Activated naive CD8-positive, alpha-beta T cell (primary cell): ENCODE data around the gene THAP6.
"Not testable (repeated sequence)": the region's sequence is repeated elsewhere in the genome, so short reads cannot be mapped to it uniquely, and the experiment has no call there.

Source experiments
- H3K27ac Mint-ChIP-seq: one replicate; pipeline ENCODE4 v1.8.0; 2021; ENCODE audit warnings: mixed read lengths
- H3K27me3 Mint-ChIP-seq: one replicate; pipeline ENCODE4 v1.8.0; 2021; ENCODE audit warnings: mixed read lengths
- H3K36me3 Mint-ChIP-seq: one replicate; pipeline ENCODE4 v1.8.0; 2021; ENCODE audit warnings: mixed read lengths
- H3K4me1 Mint-ChIP-seq: one replicate; pipeline ENCODE4 v1.8.0; 2021; ENCODE audit warnings: low read depth, mixed read lengths
- H3K4me3 Mint-ChIP-seq: one replicate; pipeline ENCODE4 v1.8.0; 2021; ENCODE audit warnings: mild to moderate bottlenecking, mixed read lengths
- H3K9me3 Mint-ChIP-seq: one replicate; pipeline ENCODE4 v1.8.0; 2021; ENCODE audit warnings: low read depth, mixed read lengths

Gene THAP6

DNA sequence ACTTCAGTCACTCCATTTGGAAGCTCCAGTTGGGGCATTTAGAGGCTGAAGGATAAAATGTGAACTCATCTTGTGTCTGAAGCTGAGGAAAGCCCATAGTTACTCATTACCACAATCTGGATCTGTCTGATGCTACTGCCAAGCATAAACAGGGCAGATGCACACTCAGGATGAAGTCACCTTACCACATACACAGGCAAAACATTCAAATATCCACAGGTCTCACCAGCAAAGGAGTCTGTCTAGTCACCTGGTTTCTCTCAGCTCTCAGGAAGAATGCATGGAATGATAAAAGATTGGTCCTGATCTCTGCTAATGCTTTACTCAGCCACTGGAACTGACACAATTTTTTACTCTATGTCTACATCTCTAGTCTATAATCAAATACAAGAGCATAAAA, 28.6 kb downstream of the THAP6 start:
- H3K4me1 Mint-ChIP-seq = no peaks in the 10 kb centered on the region
- H3K27me3 Mint-ChIP-seq = no peaks in the 10 kb centered on the region
- H3K9me3 Mint-ChIP-seq = no peaks in the 10 kb centered on the region
- no peak overlapping the region for H3K4me3 Mint-ChIP-seq
- peaks cover 14% of the 10 kb centered on the region for H3K36me3 Mint-ChIP-seq
- no peak overlapping the region for H3K27ac Mint-ChIP-seq

DNA sequence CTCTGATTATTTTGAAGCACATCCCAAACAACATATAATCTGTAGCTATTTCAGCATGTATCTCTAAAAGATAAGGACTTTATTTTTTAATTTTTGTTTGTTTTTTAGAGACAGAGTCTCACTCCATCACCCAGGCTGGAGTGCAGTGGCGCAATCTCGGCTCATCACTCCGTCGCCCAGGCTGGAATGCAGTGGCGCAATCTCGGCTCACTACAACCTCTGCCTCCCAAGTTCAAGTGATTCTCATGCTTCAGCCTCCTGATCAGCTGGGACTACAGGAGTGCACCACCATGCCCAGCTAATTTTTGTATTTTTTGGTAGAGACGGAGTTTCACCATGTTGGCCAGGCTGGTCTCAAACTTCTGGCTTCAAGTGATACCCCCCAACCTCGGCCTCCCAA, 29.9 kb downstream of the THAP6 start:
- H3K4me1 Mint-ChIP-seq, H3K4me3 Mint-ChIP-seq, H3K9me3 Mint-ChIP-seq, H3K27me3 Mint-ChIP-seq, H3K27ac Mint-ChIP-seq: not testable (repeated sequence)
- H3K36me3 Mint-ChIP-seq = peaks cover 14% of the 10 kb centered on the region

DNA sequence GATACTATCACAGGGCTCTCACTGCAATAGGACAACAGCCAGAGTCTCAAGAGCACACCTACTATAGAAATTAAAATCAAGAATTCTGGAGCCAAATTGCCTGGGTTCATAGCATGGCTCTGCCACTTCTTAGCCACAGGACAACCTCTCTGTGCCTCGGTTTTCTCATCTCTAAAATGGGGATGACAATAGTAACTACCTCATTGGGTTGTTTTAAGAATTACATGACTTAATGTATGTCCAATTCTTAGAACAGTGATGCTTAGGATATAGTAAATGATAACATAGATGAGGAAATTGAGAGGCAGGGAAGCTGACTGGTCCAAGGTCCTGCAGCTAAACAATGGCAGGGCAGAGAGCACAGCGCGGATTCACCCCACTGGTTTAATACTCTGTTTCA, 30.6 kb downstream of the THAP6 start:
- H3K27me3 Mint-ChIP-seq = no peaks in the 10 kb centered on the region

DNA sequence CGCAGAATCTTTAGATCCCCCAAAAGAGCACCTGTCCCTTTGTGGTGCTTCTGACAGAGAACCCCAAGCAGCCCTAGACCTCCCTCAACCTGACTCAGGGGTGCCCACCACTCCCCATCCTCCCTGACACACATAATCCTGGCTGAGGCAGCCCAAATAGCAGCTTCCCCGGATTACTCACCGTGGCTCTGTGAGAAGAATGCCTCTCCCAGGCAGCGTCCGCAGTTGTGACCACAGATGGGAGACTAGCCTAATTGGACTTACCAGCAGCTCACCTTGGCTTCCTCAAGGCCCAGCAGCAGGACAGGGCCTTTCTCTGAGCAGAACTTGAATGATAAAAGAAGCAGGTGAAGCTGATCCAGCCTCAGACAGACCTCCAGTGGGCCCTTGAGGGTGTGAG, 31.3 kb downstream of the THAP6 start:
- Mint-ChIP-seq H3K36me3 (peaks cover 11% of the 10 kb centered on the region), H3K4me1 (no peaks in the 10 kb centered on the region), H3K27me3 (no peaks in the 10 kb centered on the region), H3K27ac (no peak overlapping the region), H3K4me3 (no peak overlapping the region), H3K9me3 (no peaks in the 10 kb centered on the region)

More for the DNA sequence above, 30.6 kb downstream of the THAP6 start:
- Mint-ChIP-seq H3K9me3 (no peaks in the 10 kb centered on the region), H3K4me1 (no peaks in the 10 kb centered on the region), H3K27ac (no peak overlapping the region), H3K36me3 (peaks cover 14% of the 10 kb centered on the region), H3K4me3 (no peak overlapping the region)

DNA sequence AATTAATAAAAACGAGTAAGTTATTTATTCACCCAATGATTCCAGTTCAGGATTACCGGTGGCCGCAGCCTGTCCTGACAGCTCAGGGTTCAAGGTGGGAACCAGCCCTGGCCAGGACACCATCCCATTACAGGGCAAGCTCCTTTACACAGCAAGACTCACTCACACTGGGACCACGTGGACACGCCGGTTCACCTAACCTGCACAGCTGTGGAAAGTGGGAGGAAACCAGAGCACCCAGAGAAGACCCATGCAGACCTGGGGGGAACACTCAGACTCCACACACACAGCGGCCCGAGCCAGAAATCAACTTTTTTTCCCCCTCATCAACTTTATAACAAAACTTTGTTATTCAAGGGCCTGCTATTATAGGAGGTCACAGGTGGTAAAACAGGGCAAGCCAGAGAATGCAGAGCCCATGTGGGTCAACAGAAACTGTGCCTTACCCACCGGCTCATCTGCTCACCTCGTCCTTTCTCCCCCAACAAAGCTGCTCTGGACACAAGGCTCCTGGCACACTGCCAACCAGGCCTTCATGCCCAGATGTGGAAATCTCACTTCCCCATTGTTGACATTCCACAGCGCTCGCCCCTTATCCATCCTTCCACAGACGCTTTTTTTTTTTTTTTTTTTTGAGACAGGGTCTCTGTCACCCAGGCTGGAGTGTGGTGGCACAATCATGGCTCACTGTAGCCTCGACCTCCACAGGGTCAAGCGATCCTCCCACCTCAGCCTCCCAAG, 33.5 kb downstream of the THAP6 start:
- Mint-ChIP-seq H3K4me3 (no peak overlapping the region), H3K27me3 (no peaks in the 10 kb centered on the region), H3K4me1 (no peaks in the 10 kb centered on the region), H3K36me3 (peaks cover 10% of the 10 kb centered on the region), H3K9me3 (no peaks in the 10 kb centered on the region), H3K27ac (no peak overlapping the region)

DNA sequence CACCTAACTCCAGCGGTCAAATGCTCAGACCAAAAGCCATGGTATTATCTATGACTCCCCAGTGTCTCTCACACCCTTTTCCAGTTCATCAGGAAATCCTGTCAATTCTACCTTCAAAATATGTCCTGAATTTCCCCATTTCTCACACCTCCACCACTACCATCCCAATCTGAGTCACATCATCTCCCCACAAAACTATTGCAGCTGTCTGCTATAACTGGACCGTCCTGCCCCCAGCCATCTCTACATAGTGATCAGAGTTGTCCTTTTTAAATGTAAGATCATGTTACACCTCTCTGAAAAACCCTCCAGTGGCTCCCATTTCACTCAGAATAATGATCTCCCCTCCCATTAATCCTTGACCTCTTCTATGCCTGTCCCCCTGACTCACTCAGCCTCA, 34.7 kb downstream of the THAP6 start:
- no peaks in the 10 kb centered on the region for H3K4me1 Mint-ChIP-seq
- H3K36me3 Mint-ChIP-seq = peaks cover 2% of the 10 kb centered on the region
- no peak overlapping the region for H3K4me3 Mint-ChIP-seq
- H3K9me3 Mint-ChIP-seq = no peaks in the 10 kb centered on the region
- H3K27ac Mint-ChIP-seq = no peak overlapping the region
- no peaks in the 10 kb centered on the region for H3K27me3 Mint-ChIP-seq

DNA sequence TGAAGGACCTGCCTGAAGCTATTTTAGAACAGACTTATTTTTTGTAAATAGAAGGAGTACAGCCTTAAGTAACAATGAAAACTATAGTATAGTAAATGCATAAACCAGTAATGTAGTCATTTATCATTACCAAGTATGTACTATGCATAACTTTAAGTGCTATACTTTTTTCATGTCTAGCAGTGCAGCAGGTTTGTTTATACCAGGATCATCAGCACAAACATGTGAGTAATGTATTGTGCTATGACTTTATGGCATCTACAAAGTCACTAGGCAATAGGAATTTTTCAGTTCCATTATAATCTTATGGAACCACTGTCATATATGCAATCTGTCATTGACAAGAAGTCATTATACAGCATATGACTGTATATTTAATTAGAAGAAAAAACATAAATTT, 38.2 kb downstream of the THAP6 start:
- Mint-ChIP-seq H3K4me3 (no peak overlapping the region), H3K4me1 (no peaks in the 10 kb centered on the region), H3K27ac (no peak overlapping the region), H3K9me3 (no peaks in the 10 kb centered on the region), H3K36me3 (no peaks in the 10 kb centered on the region), H3K27me3 (peaks cover 3% of the 10 kb centered on the region)

DNA sequence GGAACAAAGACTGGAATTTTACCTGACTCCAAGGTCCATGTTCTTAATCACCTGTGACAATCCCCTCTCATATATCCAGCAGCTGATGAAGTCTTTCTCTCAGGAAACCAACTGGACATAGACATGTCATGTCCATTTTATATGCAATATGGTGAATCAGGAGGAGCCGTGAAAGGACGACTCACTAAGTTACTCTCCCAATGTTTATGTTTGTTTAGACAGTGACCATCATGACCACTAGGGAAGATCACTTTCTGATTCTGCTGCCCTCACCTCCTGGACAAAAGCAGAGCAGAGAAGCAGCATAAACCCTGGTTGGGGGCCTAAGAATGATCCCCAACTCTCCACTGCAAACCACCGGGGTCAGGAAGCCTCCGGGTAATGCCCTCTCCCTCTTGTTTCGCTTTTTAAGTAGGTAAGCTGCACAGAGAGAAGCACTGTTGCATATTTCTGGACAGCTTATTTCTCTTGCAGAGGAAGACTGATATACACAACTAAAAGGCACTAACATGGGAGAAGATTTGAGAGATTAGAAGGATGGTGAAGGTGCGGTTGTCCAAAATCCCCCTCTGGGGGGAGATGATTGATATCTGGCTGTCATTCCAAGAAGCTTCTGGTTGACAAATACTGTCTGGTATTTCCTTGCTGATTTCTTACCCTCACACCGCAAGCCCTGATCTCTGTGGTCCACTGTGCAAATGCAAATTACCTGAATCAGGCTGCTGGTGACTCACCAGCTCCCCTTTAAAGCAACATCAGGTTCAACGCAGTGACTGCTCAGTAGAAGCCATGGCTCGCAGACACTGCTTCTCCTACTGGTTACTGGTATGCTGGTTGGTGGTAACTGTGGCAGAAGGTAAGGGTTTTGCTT, 41.3 kb downstream of the THAP6 start, which contains the start of gene ODAPH:
Gene ODAPH, plus strand, starts transcription at position 773 of the 871 bp plus-strand sequence. Its CDS starts 17 bp downstream, at position 790.
- Mint-ChIP-seq H3K9me3 (no peaks in the 10 kb centered on the region), H3K4me3 (no peak within 1 kb of the TSS), H3K27ac (no peak within 1 kb of the TSS), H3K4me1 (no peaks in the 10 kb centered on the region), H3K36me3 (no peaks in the 10 kb centered on the region), H3K27me3 (peaks cover 5% of the 10 kb centered on the region)

DNA sequence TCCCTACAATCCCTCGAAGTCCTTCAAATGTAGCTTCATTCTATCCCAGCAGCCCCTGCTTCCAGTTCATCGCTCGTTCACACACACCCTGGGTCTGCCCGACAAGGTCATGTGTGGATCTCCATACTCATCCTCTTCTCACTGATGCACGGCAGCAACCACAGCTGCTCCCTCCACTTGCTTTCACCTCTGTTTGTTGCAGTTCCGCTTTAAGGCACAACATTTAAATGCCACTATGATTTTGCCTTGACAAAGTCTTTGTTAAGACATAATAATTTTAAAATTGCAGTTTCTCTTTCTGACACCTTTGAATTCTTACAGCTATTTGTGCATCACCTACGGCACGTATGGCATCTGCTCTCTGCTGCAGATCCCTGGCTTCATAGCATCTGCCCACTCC, 43.4 kb downstream of the THAP6 start:
- Mint-ChIP-seq H3K36me3 (no peaks in the 10 kb centered on the region), H3K9me3 (no peaks in the 10 kb centered on the region), H3K27ac (no peak overlapping the region)

DNA sequence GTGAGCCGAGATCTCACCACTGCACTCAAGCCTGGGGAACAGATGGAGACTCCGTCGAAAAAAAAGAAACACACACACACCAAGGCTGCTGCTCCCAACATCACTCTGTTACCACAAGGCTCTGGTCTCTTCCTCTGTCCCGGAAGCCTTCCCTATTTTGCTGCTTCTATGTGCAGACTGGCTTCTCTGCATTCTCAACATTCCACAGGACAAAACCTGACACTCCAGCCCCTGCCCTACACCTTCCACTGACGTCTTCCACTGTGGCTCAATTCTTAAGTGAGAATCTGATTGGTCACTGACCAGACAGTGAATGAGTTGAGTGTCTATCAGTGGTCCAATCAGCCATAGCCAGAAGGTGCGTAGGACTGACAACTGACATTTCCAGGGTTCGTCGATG, 47.5 kb downstream of the THAP6 start:
- Mint-ChIP-seq H3K36me3 (no peaks in the 10 kb centered on the region), H3K27me3 (peaks cover 5% of the 10 kb centered on the region), H3K9me3 (no peaks in the 10 kb centered on the region), H3K4me3 (no peak overlapping the region), H3K27ac (no peak overlapping the region), H3K4me1 (no peaks in the 10 kb centered on the region)

More for the DNA sequence above, 43.4 kb downstream of the THAP6 start:
- Mint-ChIP-seq H3K27me3 (peaks cover 7% of the 10 kb centered on the region), H3K4me3 (no peak overlapping the region), H3K4me1 (no peaks in the 10 kb centered on the region)

DNA sequence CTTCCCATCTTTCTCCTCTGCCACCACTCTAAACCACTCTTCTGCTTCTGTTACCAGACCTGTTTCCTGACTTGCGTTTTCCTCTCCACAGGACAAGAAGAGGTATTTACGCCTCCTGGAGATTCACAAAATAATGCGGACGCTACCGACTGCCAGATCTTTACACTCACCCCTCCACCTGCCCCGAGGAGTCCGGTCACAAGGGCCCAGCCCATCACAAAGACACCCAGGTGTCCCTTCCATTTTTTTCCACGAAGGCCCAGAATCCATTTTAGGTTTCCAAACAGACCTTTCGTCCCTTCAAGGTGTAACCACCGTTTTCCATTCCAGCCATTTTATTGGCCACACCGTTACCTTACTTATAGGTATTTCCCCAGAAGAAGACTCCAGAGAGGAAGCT, 49.8 kb downstream of the THAP6 start:
- Mint-ChIP-seq H3K9me3 (no peaks in the 10 kb centered on the region), H3K4me3 (no peak overlapping the region), H3K36me3 (no peaks in the 10 kb centered on the region), H3K27ac (no peak overlapping the region), H3K27me3 (peaks cover 3% of the 10 kb centered on the region), H3K4me1 (no peaks in the 10 kb centered on the region)

DNA sequence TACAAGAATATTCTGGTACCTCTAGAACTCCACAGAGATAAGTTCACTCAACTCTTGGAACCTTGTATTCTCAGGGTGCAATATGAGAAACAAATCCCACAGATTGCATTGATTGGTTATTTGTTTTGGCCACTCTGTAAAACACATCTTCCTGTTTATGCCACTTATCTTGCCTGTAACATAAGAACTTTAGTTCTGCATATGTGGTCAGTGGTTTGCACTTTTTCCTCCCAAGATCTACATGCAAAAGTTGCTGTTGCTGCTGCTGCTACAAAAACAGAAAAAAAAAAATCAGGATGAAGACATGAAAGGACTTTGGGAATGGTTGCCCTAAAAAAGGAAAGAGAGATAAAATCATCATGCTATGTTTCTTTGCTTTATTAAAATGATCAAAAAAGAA, 51.2 kb downstream of the THAP6 start:
- Mint-ChIP-seq H3K36me3 (no peaks in the 10 kb centered on the region), H3K4me1 (no peaks in the 10 kb centered on the region), H3K27me3 (peaks cover 3% of the 10 kb centered on the region), H3K9me3 (no peaks in the 10 kb centered on the region), H3K4me3 (no peak overlapping the region), H3K27ac (no peak overlapping the region)

DNA sequence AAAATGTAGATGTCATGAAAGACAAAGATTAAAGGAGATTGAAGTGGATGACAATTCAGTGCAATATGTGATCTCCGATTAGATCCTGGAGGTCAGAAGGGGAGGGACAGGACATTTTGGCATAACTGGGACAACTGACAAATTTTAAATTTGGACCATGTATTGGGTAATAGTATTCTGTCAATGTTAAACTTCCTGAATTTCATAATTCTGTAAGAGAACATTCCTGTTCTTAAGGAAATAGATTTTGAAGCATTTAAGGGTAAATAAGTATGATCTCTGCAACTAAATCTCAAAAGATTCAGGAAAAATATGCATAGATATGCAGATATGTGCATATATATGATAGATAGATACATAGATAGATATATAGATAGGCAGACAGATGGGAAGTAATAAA, 52.6 kb downstream of the THAP6 start:
- Mint-ChIP-seq H3K27ac (no peak overlapping the region), H3K27me3 (peaks cover 6% of the 10 kb centered on the region), H3K4me1 (no peaks in the 10 kb centered on the region), H3K36me3 (no peaks in the 10 kb centered on the region), H3K4me3 (no peak overlapping the region), H3K9me3 (no peaks in the 10 kb centered on the region)

DNA sequence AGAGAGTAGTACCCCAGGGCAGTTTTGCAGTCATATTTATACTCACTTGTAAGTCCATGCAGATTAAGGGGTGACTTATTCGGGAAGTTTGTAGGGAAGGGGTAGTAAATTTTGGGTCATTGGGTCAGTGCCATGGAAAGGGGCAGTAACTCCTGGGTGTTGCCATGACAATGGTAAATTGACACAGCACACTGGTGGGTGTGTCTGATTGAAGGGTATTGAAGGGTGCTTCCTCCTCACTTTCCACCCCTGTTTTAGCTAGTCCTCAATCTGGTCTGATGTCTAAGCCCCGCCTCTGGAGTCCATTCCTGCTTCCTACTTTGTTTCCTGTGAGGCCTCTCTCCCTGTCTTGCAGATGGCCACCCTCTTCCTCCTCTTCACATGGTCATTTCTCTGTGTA, 53.5 kb downstream of the THAP6 start:
- Mint-ChIP-seq H3K36me3 (no peaks in the 10 kb centered on the region), H3K27ac (no peak overlapping the region), H3K27me3 (peaks cover 4% of the 10 kb centered on the region), H3K4me1 (no peaks in the 10 kb centered on the region), H3K9me3 (no peaks in the 10 kb centered on the region), H3K4me3 (no peak overlapping the region)
